ENCODE measurements around the gene CYRIA.

The CYRIA gene

GRCh38 chr2:16637304-16637703 lies 28.3 kb downstream of the CYRIA start:
- Mint-ChIP-seq H3K4me3 (no peak overlapping the region), H3K9me3 (no peaks in the 10 kb centered on the region), H3K4me1 (peaks cover 26% of the 10 kb centered on the region), H3K27ac (no peak overlapping the region), H3K36me3 (ENCODE audit: low read depth) (peaks cover 3% of the 10 kb centered on the region), H3K27me3 (peaks cover 4% of the 10 kb centered on the region)
- no peak for DNase-seq
- no peak for ATAC-seq

- H3K4me1 Mint-ChIP-seq, result peaks cover 27% of the 10 kb centered on the region
- ATAC-seq, result peak; percentile 30
- H3K27ac Mint-ChIP-seq, result no peak overlapping the region
Observed at GRCh38 chr2:16635791-16636699, 29.6 kb downstream of the CYRIA start.

DNA sequence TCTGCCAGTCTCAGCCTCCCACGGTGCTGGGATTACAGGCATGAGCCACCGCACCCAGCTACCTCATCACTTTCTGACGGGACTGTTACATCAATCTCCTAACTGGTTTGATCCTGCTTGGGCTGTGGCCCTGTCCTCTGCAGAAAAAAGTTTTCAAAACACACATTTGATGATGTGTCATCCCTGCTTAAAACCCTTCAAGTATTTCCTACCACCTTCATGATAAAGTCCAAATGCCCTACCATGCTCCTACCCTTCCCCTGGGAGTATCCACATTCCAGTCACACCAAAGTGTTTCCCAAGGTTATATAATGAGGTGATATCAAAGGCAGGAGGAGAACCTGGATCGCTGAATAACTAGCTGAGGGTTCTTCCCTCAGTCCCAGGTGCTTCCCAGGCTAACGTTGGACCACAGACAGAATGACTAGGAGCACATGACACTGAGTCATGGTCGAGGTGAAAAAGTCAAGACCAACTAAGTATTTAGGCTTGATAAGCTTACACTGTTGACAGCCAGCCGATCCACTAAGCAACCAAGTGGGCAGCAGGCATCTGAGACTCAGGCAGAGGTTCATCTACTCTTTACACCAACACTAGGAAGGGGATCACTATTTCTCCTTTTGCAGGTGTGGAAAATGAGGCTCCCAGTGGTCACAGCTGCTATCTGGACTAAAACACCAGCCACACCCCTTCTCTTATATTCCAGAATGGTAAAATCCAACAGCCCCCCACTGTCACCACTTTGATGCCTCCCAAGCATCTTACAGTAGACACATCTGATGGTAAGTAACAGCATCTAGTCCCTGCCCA lies 31.8 kb downstream of the CYRIA start:
- Mint-ChIP-seq H3K4me1 (peaks cover 30% of the 10 kb centered on the region), H3K27me3 (peaks cover 4% of the 10 kb centered on the region), H3K9me3 (no peaks in the 10 kb centered on the region), H3K4me3 (no peak overlapping the region), H3K36me3 (ENCODE audit: low read depth) (peaks cover 3% of the 10 kb centered on the region), H3K27ac (no peak overlapping the region)
- DNase-seq (no peak), ATAC-seq (no peak)

More at GRCh38 chr2:16635791-16636699, 29.6 kb downstream of the CYRIA start:
- Mint-ChIP-seq H3K27me3 (peaks cover 4% of the 10 kb centered on the region), H3K36me3 (ENCODE audit: low read depth) (peaks cover 3% of the 10 kb centered on the region), H3K4me3 (no peak overlapping the region), H3K9me3 (no peaks in the 10 kb centered on the region)
- DNase-seq, result no peak

GRCh38 chr2:16632598-16632997 lies 33.0 kb downstream of the CYRIA start:
- DNase-seq, result no peak
- peaks cover 32% of the 10 kb centered on the region for H3K4me1 Mint-ChIP-seq
- peaks cover 4% of the 10 kb centered on the region for H3K27me3 Mint-ChIP-seq
- H3K4me3 Mint-ChIP-seq, result no peak overlapping the region
- H3K9me3 Mint-ChIP-seq, result no peaks in the 10 kb centered on the region
- no peak for ATAC-seq
- H3K36me3 Mint-ChIP-seq (ENCODE audit: low read depth), result peaks cover 3% of the 10 kb centered on the region
- H3K27ac Mint-ChIP-seq, result no peak overlapping the region

DNA sequence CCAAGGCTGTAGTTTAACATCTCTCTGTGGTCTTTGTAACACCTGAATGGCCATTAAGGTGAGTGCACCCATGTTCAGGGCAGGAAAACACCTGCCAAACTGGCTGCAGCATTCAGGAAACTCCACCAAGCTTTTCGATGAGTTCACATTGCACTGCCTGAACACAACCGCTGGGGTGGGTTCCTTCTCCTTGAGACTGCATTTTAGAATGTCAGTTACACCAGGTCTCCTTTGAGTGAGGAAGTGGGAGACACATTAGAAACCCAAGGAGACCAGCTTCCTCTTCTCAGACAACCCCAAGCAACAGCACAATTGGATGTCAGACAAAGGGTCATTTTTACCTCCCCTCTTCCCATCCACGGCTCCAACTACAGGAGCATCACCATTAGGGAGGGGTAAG lies 35.2 kb downstream of the CYRIA start:
- DNase-seq, result no peak
- no peak overlapping the region for H3K4me3 Mint-ChIP-seq
- H3K4me1 Mint-ChIP-seq, result peaks cover 36% of the 10 kb centered on the region
- H3K36me3 Mint-ChIP-seq (ENCODE audit: low read depth), result no peaks in the 10 kb centered on the region
- no peak for ATAC-seq
- H3K27me3 Mint-ChIP-seq, result peaks cover 3% of the 10 kb centered on the region
- no peaks in the 10 kb centered on the region for H3K9me3 Mint-ChIP-seq
- H3K27ac Mint-ChIP-seq, result no peak overlapping the region

- Mint-ChIP-seq H3K4me3 (no peak overlapping the region), H3K9me3 (no peaks in the 10 kb centered on the region), H3K4me1 (peaks cover 39% of the 10 kb centered on the region), H3K27me3 (peaks cover 2% of the 10 kb centered on the region), H3K36me3 (ENCODE audit: low read depth) (no peaks in the 10 kb centered on the region), H3K27ac (no peak overlapping the region)
- DNase-seq (no peak), ATAC-seq (no peak)
Observed at GRCh38 chr2:16629770-16630169, 35.9 kb downstream of the CYRIA start.

GRCh38 chr2:16629044-16629443 lies 36.6 kb downstream of the CYRIA start:
- no peak overlapping the region for H3K27ac Mint-ChIP-seq
- peaks cover 45% of the 10 kb centered on the region for H3K4me1 Mint-ChIP-seq
- H3K4me3 Mint-ChIP-seq, result no peak overlapping the region
- no peak for DNase-seq
- H3K36me3 Mint-ChIP-seq (ENCODE audit: low read depth), result no peaks in the 10 kb centered on the region
- peaks cover 2% of the 10 kb centered on the region for H3K27me3 Mint-ChIP-seq
- no peaks in the 10 kb centered on the region for H3K9me3 Mint-ChIP-seq
- no peak for ATAC-seq

DNA sequence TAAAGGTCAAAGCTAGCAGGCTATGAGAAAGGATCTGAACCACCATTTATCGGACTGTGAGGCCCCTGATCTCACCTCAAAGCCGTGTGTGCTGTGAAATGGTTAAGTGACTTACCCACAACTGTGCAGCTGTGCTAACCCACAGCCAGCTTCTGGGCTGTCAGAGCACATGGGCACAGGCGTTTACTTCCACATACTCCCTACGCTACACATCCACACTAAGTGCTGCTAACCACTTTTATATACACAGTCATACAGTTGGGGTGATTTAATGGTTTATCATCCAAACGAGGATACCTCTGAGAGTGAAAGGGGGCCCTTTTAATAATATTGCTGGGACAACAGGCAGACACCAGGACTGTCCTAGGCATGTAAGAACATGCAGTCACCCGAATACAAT lies 37.3 kb downstream of the CYRIA start:
- ATAC-seq, result peak; percentile 27
- H3K4me1 Mint-ChIP-seq, result peaks cover 49% of the 10 kb centered on the region

DNA sequence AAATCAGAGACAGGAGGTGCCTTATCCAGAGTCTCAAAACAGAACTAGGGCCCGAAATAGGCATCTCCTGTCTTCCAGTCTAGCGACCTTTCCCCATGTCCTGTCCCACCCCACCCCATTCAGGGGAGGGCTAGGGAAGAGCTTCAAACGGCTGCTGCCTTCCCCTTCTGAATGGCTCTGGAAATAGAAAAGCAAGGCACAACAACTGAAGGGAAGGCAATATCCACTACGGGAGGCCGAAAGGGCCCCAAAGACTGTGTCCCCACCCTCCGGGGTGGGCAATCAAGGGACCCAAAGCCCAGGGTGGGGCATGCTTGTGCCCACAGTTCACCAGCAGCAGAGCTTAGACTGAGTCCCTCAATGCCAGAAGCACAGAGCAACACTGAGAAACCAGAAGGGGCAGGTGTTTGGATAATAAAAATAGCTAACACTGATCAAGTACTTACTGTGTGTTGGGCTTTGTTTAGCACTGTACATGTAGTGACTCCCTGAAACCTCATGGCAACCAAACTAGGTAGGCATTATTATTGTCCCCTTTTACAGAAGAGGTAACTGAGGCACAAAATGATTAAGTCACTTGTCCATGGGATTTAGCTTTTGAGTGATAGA lies 38.5 kb downstream of the CYRIA start:
- Mint-ChIP-seq H3K27me3 (no peaks in the 10 kb centered on the region), H3K9me3 (no peaks in the 10 kb centered on the region), H3K27ac (peak overlapping the region; percentile 58), H3K4me3 (no peak overlapping the region), H3K36me3 (ENCODE audit: low read depth) (no peaks in the 10 kb centered on the region), H3K4me1 (peaks cover 61% of the 10 kb centered on the region)
- DNase-seq, result no peak
- no peak for ATAC-seq

More for the DNA sequence above, 37.3 kb downstream of the CYRIA start:
- H3K9me3 Mint-ChIP-seq, result no peaks in the 10 kb centered on the region
- no peak for DNase-seq
- H3K27ac Mint-ChIP-seq, result no peak overlapping the region
- H3K36me3 Mint-ChIP-seq (ENCODE audit: low read depth), result no peaks in the 10 kb centered on the region
- H3K27me3 Mint-ChIP-seq, result no peaks in the 10 kb centered on the region
- no peak overlapping the region for H3K4me3 Mint-ChIP-seq

DNA sequence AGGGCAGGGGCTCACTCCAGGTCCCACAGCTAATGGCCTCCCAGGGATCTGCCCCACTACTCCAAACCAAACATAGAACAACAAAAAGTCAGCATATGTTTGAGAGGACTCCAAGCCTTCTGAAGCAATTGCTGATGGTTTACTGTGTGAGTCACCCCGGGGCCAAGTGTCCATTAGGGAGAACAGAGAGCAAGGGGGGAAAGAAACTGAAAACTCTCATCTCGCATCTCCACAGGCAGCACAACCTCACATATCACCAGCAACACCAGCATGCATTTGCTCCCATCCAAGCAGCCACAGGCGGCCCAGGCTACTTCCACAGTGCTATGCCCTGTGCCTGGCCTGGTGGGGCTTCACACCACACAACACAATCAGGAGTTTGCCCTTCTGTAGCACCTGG lies 39.1 kb downstream of the CYRIA start:
- no peak for ATAC-seq
- H3K4me3 Mint-ChIP-seq, result no peak overlapping the region
- no peaks in the 10 kb centered on the region for H3K9me3 Mint-ChIP-seq
- DNase-seq, result no peak
- no peaks in the 10 kb centered on the region for H3K27me3 Mint-ChIP-seq
- H3K4me1 Mint-ChIP-seq, result peaks cover 62% of the 10 kb centered on the region
- no peak overlapping the region for H3K27ac Mint-ChIP-seq
- H3K36me3 Mint-ChIP-seq (ENCODE audit: low read depth), result no peaks in the 10 kb centered on the region

- no peak overlapping the region for H3K4me3 Mint-ChIP-seq
- H3K27ac Mint-ChIP-seq, result no peak overlapping the region
- no peak for DNase-seq
- ATAC-seq, result no peak
- peaks cover 58% of the 10 kb centered on the region for H3K4me1 Mint-ChIP-seq
- H3K27me3 Mint-ChIP-seq, result no peaks in the 10 kb centered on the region
- no peaks in the 10 kb centered on the region for H3K36me3 Mint-ChIP-seq (ENCODE audit: low read depth)
- H3K9me3 Mint-ChIP-seq, result no peaks in the 10 kb centered on the region
Observed at GRCh38 chr2:16625759-16626158, 39.9 kb downstream of the CYRIA start.

DNA sequence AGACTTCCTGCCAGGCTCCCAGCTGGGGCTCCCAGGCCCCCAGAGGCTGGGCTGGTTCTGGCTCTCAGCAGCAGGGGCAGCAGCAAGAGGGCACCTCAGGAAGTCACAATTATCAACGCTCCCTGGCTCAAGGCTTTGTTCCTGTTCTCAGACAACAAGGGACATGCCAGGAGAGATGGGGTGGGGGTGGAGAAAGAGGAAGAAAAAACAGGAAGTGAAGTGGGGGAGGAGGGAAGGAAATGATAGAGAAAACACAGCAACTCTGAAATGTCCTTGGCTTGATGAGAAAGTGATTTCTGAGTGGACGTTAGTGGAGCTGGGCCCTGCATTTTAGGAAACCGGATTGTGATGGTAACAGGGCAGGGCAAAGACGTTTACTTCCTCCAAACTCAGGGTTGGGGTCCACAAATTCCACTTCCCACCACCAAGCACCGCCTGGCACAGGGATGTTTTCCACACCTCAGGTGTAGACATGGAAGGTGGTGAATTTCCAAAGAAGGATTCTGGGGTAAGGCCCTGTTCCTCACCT lies 40.4 kb downstream of the CYRIA start:
- Mint-ChIP-seq H3K27me3 (no peaks in the 10 kb centered on the region), H3K36me3 (ENCODE audit: low read depth) (no peaks in the 10 kb centered on the region), H3K9me3 (no peaks in the 10 kb centered on the region), H3K4me1 (peaks cover 53% of the 10 kb centered on the region), H3K4me3 (no peak overlapping the region), H3K27ac (no peak overlapping the region)
- ATAC-seq (no peak), DNase-seq (no peak)

- no peaks in the 10 kb centered on the region for H3K9me3 Mint-ChIP-seq
- H3K27ac Mint-ChIP-seq, result no peak overlapping the region
- H3K4me3 Mint-ChIP-seq, result no peak overlapping the region
- DNase-seq (no peak), ATAC-seq (no peak)
- no peaks in the 10 kb centered on the region for H3K36me3 Mint-ChIP-seq (ENCODE audit: low read depth)
- no peaks in the 10 kb centered on the region for H3K27me3 Mint-ChIP-seq
- peaks cover 53% of the 10 kb centered on the region for H3K4me1 Mint-ChIP-seq
Observed at GRCh38 chr2:16624436-16624780, 41.2 kb downstream of the CYRIA start.

DNA sequence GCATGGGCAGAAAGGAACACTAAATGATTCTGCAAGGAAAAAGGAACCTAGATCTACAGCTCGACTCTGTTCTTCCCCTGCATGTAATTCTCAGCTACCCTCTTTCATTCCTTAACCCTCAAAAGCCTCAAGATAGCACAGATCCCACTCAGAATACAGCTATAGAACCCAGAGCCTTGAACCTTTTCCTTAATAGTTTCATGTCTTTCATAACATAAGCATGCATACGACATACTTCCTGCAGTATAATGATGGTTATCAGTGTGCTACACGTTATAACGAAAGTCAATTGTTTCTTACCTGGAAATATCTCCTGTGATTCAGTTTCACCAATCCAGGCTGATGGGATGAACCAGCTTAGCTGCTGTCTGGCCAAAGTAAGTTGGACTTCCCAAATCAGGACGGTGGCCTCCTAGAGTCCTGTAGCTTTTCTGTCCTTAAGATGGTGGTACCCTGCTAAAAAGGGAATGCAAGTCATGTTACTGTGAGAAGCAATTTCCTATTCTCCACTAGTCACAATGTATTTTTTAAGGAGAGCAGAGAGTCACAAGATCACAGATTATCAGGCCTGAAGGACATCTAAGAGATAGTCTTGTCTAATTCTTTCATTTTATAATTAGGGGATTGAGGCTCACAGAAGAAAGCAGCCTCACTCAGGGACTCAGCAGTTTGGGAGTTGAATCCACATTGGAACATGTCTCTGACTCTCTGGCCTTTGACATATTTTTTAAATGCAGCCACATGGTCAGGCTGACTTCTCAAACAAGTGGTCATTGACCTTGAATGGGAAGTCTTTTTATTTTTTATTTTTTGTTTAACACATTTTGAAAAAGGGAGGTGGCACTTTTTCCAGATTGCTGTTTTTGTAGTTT lies 41.8 kb downstream of the CYRIA start:
- H3K4me1 Mint-ChIP-seq, result peaks cover 51% of the 10 kb centered on the region
- no peak for DNase-seq
- ATAC-seq, result peak; percentile 30
- no peaks in the 10 kb centered on the region for H3K9me3 Mint-ChIP-seq
- no peaks in the 10 kb centered on the region for H3K27me3 Mint-ChIP-seq
- H3K27ac Mint-ChIP-seq, result peak overlapping the region; percentile 5
- H3K36me3 Mint-ChIP-seq (ENCODE audit: low read depth), result no peaks in the 10 kb centered on the region
- no peak overlapping the region for H3K4me3 Mint-ChIP-seq
